Non-pigmented ciliary epithelial cell (primary cell): ENCODE measurements around the gene SLC4A8.
A peak's percentile ranks its signal among the peaks of the same experiment; 100 is the strongest.
"Not testable (repeated sequence)": the region's sequence is repeated elsewhere in the genome, so short reads cannot be mapped to it uniquely, and the experiment has no call there.

ENCODE experiments used
- DNase-seq: peaks from one replicate; pipeline ENCODE4 v3.0.0-alpha.2; 2010; ENCODE audit warnings: low read depth

Gene SLC4A8

DNA sequence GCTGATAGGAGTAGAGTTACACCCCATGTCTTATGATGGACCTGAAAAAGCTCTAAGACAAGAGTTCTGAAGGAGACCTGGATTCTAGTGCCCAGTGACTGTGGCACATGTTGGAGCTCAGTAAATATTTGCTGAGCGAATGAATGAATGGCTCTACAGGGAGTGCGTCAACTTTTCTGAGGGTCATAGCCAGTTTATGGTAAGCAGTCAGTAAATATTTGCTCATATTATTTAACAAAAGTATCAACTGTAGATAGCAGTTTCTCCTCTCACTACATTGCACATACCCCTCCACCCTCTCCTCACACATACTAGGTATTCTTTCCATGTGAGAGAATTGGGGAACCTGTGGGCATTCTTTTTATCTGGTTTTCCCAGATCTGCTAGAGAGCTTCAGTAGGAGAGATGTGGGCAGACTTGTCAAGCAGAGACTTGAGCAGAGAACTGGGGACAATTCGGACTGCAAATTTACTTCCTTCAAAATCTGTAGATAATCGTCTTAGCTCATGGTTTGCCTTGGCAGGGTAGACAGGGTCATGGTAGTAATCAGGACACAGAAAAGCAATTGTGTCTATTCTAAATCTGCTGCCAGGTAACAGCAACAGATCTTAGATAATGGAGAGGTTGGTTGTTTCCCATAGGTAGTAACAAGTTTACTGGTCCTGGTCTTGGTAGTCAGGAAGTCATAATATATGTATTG, 5.7 kb downstream of the SLC4A8 start:
- no peak for DNase-seq

DNA sequence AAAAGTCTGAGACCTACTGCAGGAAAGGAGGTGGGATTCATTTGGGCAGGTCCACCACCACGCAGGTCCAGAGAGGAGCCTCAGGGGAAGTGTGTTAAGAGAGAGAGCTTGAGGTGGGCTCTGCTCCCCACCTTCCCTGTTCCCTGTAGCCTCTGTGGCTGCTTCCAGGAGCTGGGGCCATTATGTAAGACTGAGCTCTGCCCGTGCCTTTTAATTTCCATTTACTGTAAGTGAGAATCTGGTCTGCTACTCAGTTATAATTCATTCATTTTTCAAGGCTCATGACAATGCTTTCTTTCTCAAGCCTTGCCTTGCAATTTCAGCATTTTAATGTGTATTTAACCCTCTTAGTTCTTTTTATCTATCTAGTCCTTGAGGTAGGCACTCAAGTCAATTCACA, 8.3 kb downstream of the SLC4A8 start:
- DNase-seq = no peak

DNA sequence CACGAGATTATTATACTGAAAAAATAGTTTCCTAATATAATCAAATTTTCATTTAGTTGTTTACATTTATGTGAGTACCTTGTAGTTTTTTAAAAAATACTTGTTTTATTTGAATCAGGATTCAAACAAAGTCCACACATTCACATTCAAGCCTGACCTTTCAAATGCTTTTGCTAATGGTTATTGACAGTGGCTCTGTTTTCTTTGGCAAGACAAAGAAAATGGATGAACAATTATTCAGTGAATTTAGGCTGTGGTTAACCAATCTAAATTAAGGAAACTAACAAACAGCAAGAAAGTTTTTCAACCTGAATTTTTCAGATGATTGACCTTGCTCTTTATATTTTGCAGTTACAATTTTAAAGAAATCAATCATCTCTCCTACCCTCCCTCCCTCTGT, 9.7 kb downstream of the SLC4A8 start:
- no peak for DNase-seq

DNA sequence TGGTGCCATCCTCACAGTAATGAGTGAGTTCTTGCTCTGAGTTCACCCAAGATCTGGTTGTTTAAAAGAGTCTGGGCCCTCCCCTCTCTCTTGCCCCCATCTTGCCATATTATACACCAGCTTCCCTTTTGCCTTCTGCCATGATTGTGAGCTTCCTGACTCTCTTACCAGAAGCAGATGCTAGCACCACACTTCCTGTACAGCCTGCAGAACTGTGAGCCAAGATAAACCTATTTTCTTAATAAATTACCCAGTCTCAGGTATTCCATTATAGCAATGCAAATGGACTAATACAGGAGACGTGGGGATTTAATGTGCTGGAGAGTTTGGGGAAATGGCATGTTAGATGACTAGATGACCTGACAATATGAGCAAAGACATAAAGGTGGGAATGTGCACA, 12.8 kb downstream of the SLC4A8 start:
- DNase-seq = no peak

DNA sequence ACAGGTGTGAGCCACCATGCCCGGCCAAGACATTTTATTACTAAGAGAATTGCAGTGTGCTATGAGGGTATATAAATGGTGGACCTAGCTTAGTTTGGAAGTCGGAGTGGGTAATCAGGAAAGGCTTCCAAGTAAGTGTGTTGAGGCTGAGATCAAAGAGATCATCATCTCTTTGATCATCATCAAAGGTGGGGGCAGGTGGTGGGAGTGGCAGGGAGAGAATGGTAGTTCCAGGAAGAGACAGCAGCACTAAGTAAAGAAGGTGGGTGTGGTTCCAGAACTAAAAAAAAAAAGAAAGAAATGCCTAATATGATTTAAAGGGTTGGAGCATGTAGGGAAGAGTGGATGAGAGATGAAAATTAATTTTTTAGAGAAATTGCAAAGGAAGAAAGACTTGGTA, 14.7 kb downstream of the SLC4A8 start:
- no peak for DNase-seq

DNA sequence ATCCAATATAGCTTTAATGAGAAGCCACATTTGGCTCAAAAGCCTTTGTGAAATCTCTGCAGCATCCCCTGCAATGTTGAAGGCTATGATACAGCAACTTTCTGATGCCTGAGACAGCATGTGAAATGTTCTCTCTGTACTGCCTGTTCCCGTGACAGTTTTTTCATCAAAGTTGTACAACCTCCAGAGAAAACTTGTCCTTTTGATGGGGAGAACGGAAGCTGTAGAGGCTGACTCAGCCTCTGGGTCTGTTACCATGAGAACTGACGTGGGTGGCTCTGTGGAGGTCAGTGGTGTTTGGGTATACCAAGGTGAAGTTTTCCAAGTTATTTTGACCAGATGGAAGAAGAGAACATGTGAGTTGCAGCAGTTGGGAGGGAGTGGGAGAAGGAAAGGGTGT, 17.0 kb downstream of the SLC4A8 start:
- DNase-seq = peak; percentile 67

DNA sequence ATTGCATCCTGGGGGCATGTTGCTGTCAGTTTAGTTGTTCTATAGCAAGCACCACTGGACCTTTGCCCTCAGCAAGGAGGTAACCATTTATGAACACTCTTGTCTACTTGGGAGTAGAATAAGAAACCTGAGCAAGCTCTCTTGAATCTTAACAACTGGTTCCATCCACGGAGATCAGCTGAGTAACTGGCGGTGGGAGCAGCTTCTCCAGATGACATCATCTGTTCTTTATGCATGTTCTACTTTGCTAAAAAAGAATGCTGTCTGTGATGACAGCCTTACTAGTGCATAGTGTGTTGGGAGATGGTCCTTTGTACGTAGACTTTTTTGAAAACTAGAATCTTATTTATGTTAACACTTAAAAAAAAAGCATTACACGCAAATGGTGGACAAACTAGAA, 17.7 kb downstream of the SLC4A8 start:
- no peak for DNase-seq

DNA sequence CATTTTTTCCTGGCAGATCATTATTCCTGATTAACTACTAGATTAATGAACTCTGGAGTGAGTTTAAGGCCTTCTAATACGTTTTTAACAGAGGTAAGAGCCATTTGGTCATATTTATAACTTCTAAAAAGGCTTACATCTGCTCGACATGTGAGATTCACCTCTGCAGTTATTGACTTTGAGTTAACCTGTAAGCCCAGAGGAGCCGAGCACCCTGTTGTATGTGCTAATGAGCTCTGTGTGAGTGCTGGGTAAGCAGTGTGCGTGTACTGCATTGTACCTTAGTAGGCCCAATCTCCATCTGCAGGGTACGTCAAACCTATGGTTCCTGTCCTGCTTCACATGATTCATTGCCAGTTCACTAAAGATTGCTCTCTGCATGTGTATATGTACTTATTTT, 18.9 kb downstream of the SLC4A8 start:
- DNase-seq = no peak

DNA sequence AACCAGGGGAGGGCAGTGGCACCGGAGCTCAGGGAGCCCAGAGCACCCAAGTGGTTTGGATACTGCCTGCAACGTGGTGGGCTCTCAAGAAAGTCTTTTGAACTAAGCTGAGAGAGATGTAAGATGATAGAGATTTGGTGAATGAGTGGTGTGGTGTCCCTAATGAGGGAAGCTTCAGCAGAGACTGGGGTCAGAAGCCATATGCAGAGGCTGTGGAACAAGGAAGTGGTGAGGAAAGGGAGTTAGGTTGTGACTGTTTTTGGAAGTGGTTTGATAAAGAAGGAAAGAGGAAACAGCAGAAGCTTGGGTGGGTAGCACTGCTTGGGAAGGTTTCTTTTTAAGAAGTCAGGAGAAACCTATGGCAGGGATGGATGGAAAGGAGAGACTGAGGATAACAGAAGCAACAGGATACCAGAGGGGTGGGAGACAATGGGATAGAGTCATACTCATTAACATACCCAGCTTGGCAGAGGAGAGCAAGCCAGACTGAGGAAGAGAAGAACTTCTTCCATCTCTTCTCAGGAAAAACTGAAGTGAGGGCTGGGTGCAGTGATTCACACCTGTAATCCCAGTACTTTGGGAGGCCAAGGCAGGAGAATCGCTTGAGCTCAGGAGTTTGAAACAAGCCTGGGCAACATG, 24.1 kb downstream of the SLC4A8 start:
- no peak for DNase-seq

DNA sequence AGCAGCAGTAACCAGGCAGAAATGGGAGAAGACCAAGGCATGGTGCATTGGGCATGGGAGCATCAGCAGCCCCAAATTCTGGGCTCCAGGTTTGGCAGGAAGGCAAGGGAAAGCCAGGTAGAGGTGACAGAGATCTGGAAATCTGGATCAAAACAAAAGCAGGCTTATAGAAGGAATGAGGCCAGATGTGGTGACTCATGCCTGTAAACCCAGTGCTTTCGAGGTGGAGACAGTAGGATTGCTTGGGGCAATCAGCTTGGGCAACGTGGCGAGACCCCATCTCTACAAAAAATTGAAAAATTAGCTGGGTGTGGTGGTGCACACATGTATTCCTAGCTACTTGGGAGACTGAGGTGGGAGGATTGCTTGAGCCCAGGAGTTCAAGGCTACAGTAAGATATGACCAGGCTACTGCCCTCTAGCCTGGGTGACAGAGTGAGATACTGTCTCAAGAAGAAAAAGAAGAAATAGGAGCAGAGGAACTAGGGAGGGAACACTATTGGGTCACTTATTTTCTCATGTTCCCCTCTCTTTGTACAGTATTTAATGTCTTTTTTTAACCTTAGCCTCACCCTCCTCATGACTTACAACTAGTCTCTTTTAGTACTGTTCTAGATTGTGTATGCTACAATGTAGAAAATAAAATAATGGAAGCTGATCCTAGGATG, 25.1 kb downstream of the SLC4A8 start:
- DNase-seq = no peak

DNA sequence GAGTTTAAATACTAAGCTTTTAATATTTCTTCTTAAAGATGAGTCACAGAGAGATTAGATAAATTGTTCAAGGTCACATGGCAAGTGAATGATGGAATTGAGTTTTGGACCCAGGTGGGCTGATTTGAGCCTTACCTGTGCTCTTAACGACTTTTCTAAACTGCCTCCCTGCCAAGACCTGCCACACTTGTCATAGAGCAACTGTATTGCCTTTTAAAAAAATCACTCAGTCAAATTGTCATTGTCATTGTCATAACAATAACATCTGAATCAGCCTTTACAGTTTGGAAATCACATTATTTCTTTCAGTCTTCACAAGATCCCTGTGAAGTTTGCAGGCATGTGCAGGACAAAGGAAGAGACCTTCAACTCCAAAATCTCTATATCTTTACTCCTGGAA, 25.7 kb downstream of the SLC4A8 start:
- no peak for DNase-seq

DNA sequence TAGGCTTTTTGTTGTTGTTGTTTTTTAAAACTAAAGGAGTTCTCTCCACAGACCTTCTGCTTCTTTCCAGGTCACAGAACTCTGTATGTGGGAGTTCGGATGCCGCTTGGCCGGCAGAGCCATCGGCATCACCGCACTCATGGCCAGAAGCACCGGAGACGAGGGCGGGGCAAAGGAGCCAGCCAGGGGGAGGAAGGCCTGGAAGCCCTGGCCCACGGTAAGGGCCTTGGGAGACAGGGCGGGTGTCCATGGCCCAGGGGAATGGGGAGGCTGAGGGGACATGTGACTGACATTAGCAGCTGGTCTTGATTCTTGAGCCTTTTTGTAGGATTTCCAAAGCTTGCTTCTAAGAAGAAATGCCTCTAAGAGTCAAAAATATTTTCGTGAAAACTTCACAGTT, 26.2 kb downstream of the SLC4A8 start:
- DNase-seq = no peak

DNA sequence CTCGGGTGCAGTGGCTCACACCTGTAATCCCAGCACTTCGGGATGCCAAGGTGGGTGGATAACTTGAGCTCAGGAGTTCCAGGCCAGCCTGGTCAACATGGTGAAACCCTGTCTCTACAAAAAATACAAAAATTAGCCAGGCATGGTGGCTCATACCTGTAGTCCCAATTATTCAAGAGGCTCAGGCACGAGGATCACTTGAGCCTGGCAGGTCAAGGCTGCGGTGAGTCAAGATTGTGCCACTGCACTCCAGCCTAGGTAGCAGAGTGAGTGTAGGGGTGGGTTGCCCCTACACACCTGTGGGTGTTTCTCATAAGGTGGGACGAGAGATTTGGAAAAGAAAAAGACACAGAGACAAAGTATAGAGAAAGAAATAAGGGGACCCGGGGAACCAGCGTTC, 29.4 kb downstream of the SLC4A8 start:
- not testable (repeated sequence) for DNase-seq

DNA sequence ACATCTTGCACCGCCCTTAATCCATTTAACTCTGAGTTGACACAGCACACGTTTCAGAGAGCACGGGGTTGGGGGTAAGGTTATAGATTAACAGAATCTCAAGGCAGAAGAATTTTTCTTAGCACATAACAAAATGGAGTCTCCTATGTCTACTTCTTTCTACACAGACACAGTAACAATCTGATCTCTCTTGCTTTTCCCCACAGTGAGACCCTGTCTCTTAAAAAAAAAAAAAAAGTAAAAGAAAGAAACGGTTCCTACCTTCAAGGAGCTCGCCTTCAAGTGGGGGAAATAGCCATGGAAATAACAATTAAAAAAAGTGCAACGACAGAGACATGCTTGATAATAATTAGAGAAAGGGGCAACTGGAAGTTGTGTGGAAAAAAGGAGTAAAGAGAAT, 30.4 kb downstream of the SLC4A8 start:
- DNase-seq = not testable (repeated sequence)

DNA sequence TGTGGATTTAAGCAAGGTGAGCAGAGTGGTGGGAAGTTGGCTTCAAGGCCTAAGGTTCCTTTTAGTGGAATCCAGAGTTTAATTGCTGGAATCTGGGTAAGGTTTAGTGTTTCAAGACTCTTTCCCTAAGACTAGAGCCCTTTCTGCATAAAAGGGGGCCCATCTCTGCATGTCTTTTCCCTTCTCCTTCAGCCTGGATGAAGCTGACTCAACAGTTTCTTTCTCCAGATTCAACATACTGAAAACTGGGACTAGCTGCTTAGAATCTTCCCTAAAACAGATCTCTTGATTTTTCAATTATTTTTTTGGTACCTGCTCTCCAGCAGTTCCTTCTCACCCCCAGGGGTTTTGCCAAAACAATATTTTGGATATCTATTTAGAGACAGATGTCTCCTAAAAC, 34.0 kb downstream of the SLC4A8 start:
- DNase-seq = no peak

DNA sequence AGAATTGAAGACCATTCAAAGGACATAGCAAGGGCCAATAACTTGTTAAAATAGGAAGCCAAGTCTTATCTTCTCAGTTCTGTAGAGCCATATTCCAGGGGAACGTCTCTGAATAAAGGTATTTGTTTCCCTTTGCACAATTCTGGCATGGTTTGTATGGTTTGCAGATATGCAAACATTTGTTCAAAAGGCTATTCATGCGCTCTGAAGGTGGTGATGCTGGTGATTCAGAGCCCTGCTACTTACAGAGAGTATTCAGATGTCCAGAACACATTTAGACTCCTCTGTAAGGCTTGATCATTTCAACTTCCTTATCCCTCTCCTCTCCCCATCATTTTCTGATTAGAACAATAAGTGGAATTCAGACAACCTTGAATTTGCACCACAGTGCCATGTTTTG, 35.9 kb downstream of the SLC4A8 start:
- no peak for DNase-seq

DNA sequence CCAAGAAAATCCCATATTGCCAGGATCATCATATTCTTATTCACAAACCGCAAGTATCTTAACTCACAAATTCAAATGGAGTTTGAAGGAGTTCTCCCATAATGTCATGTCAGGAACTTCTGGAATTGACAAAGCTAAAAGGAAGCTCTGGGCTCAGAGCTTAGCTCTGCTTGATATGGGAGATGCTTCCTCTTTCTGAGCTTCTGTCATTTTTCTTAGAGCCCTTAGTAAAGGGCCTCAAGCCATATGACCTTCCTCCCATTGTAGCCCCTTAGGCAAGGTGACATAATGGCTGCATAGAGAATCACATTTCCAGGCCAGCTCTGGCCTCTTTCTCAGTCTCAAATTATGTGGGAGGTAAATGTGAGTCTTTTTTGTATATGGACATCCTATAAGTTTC, 40.9 kb downstream of the SLC4A8 start:
- DNase-seq = no peak

DNA sequence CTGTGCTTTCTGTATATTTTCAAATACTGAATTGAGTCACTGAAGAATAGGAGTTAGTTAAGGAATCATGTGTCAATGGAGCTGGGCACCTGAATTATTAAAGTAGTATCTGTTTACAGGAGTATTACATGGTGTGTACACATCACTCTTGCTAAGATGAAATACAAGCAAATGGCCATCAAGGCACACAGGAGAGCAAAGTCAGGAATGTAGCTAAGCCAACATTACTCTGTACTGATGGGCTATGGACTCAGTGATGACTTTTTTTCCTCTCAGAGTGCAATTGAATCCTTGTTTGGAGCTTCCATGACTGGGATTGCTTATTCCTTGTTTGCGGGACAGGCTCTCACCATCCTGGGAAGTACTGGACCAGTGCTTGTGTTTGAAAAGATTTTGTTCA, 45.5 kb downstream of the SLC4A8 start:
- no peak for DNase-seq

DNA sequence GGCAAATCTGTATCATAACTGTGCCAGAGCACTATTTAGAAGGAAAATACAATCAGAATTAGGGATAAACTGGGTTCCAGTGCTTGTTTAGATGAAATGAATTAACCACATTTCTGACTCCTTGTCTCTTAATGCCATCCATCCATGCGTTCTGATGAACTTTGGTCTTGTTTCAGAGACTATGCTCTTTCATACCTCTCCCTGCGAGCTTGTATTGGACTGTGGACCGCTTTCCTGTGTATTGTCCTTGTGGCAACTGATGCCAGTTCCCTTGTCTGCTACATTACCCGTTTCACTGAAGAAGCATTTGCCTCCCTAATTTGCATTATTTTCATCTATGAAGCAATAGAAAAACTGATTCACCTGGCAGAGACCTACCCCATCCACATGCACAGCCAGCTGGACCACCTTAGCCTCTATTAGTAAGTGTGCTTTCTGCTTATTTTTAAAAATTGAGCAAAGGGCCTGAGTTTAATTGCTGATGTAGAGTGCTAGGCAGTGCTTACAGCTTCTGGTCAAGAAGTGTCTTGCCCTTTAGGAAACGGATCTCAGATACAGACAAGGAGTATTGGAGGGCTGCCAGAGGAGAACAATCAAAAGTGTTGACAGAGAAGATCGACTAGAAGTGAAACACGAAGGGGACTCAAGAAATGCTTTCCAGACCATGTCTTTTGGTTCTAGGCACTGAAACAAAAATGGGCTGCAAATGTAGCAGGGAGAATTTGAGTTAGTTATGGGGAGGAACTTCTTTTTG, 46.7 kb downstream of the SLC4A8 start:
- DNase-seq = no peak

DNA sequence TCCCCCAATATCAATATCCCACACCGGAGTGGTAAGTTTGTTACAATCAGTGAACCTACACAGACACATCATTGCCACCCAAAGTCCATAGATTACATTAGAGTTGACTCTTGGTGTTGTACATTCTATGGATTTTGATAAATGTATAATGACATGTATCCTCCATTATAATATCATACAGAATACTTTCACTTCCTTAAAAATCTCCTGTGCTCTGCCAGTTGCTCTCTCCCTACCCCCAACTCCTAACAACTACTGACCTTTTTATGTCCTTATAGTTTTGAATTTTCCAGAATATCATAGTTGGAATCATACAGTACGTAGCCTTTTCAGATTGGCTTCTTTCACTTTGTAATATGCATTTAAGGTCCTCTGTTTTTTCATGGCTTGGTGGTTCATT, 48.4 kb downstream of the SLC4A8 start:
- DNase-seq = no peak

DNA sequence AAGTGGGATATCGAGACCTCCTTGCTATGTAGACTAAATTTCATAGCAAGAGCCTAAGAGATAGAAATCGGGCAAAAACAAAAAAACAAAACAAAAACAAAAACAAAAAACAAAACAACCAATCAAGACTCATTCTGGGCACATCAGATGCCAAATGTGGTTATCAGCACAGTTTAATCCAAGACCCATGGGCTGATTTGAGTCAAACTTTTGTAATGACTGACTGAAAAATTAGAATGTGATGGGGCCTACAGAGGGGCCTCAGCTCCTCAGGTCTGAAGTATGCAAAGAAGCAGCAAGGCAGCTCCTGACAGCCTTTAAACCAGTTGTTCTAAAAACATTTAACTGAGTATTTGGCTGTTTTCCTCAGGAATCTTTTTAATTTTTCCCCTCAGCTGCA, 49.3 kb downstream of the SLC4A8 start:
- DNase-seq = no peak

DNA sequence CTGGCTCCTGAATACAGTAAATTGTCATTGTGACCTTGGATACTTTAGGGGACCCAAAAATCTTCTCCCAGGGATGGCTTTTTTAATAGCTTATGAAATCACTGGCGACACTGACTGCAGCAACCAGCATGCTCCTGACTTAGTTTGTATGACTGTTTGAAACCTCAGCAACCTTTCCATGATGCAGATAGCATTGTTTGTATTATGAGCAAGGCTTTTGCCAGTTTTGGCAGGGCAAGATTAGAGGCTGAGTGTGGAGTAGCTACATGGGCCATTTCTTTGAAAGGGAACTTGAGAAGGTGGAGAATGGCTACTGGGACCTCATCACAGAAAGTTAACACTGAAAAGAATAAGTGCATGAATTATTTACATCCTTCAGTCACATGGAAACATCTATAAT, 50.9 kb downstream of the SLC4A8 start:
- no peak for DNase-seq

DNA sequence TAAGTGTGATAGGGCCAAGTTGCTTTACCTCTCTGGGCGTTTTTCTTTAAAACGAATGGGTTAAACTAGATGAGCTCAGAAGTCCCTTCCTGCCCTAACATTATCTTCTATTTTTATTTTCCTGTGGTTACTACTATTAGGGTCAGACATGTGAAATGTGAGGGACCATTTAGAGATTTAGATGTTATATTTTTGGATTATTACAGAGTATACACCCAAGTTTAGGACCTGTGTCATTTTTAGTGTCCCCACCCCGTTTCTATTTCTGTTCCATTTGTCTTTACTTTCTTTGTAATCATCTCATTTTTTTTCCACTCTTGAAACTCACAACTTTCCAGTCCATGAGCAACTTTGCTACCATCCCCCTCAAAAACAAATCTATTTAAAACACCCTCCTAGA, 56.3 kb downstream of the SLC4A8 start:
- DNase-seq = no peak
